ENCODE results near the gene CDC34. TPM values are rescaled to one million over a fixed set of nuclear protein-coding genes. Genes with fewer than 3 reads are reported as not detected.

The CDC34 gene
- total RNA-seq, 2 donors from 2014 or later, result 128 to 138 TPM

DNA sequence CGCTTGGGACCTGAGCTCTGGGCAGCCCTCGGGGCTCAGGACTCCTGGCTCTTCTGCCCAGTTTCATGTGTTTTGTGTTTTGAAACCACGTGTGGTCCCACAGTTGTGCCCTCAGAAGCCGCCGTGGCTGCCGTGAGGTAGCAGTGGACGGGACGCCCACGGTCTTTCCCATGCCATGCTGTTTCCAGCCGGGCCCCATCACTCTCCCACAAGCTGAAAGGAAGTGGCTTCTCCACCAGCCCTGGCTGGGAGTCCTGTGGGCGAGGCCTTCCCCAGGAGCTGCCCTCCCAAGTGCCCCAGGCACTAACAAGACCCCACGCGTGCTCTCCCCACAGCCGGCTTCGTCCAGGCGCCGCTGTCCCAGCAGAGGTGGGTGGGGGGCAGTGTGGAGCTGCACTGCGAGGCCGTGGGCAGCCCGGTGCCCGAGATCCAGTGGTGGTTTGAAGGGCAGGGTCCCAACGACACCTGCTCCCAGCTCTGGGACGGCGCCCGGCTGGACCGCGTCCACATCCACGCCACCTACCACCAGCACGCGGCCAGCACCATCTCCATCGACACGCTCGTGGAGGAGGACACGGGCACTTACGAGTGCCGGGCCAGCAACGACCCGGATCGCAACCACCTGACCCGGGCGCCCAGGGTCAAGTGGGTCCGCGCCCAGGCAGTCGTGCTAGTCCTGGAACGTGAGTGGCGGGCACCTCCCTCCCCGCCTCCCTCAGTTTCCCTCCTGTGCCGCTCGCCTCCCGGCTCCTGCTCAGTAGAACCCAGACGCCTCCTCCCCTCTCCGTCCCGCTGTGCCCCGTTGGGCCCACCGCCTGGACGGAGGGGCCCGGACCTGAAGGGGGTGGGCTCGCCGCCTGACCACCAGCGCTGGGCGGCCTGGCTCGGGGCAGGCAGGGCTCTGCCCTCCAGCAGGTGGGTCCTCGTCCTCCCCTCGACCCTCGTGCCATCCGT, 46.2 kb downstream of the CDC34 start:
- TF ChIP-seq, protein P1, sequence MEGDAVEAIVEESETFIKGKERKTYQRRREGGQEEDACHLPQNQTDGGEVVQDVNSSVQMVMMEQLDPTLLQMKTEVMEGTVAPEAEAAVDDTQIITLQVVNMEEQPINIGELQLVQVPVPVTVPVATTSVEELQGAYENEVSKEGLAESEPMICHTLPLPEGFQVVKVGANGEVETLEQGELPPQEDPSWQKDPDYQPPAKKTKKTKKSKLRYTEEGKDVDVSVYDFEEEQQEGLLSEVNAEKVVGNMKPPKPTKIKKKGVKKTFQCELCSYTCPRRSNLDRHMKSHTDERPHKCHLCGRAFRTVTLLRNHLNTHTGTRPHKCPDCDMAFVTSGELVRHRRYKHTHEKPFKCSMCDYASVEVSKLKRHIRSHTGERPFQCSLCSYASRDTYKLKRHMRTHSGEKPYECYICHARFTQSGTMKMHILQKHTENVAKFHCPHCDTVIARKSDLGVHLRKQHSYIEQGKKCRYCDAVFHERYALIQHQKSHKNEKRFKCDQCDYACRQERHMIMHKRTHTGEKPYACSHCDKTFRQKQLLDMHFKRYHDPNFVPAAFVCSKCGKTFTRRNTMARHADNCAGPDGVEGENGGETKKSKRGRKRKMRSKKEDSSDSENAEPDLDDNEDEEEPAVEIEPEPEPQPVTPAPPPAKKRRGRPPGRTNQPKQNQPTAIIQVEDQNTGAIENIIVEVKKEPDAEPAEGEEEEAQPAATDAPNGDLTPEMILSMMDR (conservative IDR thresholded peaks at IDR 0.05), result peak; percentile 40
- no peak overlapping the region for H3K4me3 Mint-ChIP-seq
- H3K27ac Mint-ChIP-seq, result peak overlapping the region; percentile 44

DNA sequence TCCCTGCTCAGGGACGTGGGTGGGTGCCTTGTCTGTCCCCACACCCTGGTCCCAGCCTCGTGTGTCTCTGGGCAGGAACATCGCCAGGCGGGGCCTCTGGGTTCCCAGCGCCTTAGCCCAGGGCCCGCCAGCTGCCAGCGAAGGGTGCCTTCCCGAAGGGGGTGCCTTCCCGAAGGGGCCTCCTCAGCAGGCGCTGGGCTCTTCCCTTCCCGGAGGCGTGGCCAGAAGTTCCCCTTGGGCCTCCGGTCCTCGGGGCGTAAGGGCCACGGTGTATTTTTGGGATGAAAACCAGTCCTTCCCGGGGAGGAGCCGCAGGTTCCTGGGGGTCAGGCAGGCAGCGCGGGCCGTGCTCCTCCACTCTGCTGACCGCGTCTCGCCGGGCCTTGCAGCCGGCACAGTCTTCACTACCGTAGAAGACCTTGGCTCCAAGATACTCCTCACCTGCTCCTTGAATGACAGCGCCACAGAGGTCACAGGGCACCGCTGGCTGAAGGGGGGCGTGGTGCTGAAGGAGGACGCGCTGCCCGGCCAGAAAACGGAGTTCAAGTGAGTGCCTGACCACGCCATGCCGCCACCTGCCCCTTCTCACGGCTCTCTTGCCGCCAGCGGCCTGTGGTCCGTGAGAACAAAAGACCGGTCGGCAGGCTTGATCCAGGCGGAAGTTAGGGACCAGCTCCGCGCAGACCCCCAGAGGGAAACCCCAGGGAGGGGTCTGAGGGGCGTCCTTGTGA, 47.7 kb downstream of the CDC34 start:
- 96 to 97% methylated on average over 40 to 46 of the region's 46 CpGs for WGBS, 2 experiments (ENCODE audit: insufficient coverage in 1 of 2, insufficient read length in 1 of 2)
- Histone ChIP-seq H3K4me1 (ENCODE audit: control insufficient read depth, insufficient read depth, low read length) (peaks cover 3% of the 10 kb centered on the region), H3K9ac (ENCODE audit: extremely low read depth, low read length, poor library complexity, severe bottlenecking) (no peak overlapping the region), H3K27ac (ENCODE audit: low read depth, low read length) (peak overlapping the region; percentile 11), H3K4me3 (ENCODE audit: low read length) (no peak overlapping the region), H3K36me3 (ENCODE audit: control insufficient read depth, insufficient read depth, low read length) (peaks cover 52% of the 10 kb centered on the region), H3K27me3 (ENCODE audit: control insufficient read depth, insufficient read depth, low read length, poor library complexity, severe bottlenecking) (no peaks in the 10 kb centered on the region), H3K9me3 (ENCODE audit: control insufficient read depth, low read length) (no peaks in the 10 kb centered on the region)
- Mint-ChIP-seq H3K36me3 (ENCODE audit: low read depth) (peaks cover 19% of the 10 kb centered on the region), H3K4me3 (no peak overlapping the region), H3K27ac (no peak overlapping the region), H3K27me3 (ENCODE audit: insufficient read depth) (no peaks in the 10 kb centered on the region), H3K4me1 (peaks cover 11% of the 10 kb centered on the region), H3K9me3 (no peaks in the 10 kb centered on the region)
- DNase-seq, result peak; percentile 41
- TF ChIP-seq, protein P1 (conservative IDR thresholded peaks at IDR 0.05), result no peak

More for the DNA sequence above, 46.2 kb downstream of the CDC34 start:
- Mint-ChIP-seq H3K9me3 (no peaks in the 10 kb centered on the region), H3K4me1 (peaks cover 13% of the 10 kb centered on the region), H3K27me3 (ENCODE audit: insufficient read depth) (no peaks in the 10 kb centered on the region), H3K36me3 (ENCODE audit: low read depth) (peaks cover 16% of the 10 kb centered on the region)
- peaks cover 3% of the 10 kb centered on the region for H3K4me1 ChIP-seq (ENCODE audit: control insufficient read depth, insufficient read depth, low read length)
- no peaks in the 10 kb centered on the region for H3K9me3 ChIP-seq (ENCODE audit: control insufficient read depth, low read length)
- no peak overlapping the region for H3K27ac ChIP-seq (ENCODE audit: low read depth, low read length)
- H3K9ac ChIP-seq (ENCODE audit: extremely low read depth, low read length, poor library complexity, severe bottlenecking), result no peak overlapping the region
- 95 to 97% methylated on average over 46 to 66 of the region's 66 CpGs for whole genome bisulfite sequencing, 2 experiments (ENCODE audit: insufficient coverage in 1 of 2, insufficient read length in 1 of 2)
- H3K4me3 ChIP-seq (ENCODE audit: low read length), result no peak overlapping the region
- peaks cover 43% of the 10 kb centered on the region for H3K36me3 ChIP-seq (ENCODE audit: control insufficient read depth, insufficient read depth, low read length)
- DNase-seq, result peak; percentile 57
- no peaks in the 10 kb centered on the region for H3K27me3 ChIP-seq (ENCODE audit: control insufficient read depth, insufficient read depth, low read length, poor library complexity, severe bottlenecking)

DNA sequence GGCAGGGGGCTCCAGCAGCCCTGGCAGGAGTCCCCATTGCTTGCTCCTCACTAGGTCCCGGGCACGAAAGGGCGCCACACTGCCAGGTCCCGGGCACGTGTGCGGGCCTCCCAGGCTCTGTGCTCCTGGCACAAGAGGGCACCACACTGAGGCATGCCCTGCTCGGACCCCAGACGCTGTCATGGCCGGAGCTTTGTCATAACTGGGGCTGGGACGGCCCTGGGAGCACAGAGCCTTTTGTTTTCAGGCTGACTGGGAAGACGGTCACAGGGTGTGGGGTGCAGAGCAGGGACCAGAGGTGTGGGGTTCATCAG, 48.2 kb downstream of the CDC34 start:
- Histone ChIP-seq H3K27me3 (ENCODE audit: control insufficient read depth, insufficient read depth, low read length, poor library complexity, severe bottlenecking) (no peaks in the 10 kb centered on the region), H3K4me3 (ENCODE audit: low read length) (no peak overlapping the region), H3K9ac (ENCODE audit: extremely low read depth, low read length, poor library complexity, severe bottlenecking) (no peak overlapping the region), H3K27ac (ENCODE audit: low read depth, low read length) (no peak overlapping the region), H3K4me1 (ENCODE audit: control insufficient read depth, insufficient read depth, low read length) (peaks cover 1% of the 10 kb centered on the region), H3K9me3 (ENCODE audit: control insufficient read depth, low read length) (no peaks in the 10 kb centered on the region), H3K36me3 (ENCODE audit: control insufficient read depth, insufficient read depth, low read length) (peaks cover 52% of the 10 kb centered on the region)
- no peaks in the 10 kb centered on the region for H3K9me3 Mint-ChIP-seq
- DNase-seq, result no peak
- peaks cover 15% of the 10 kb centered on the region for H3K36me3 Mint-ChIP-seq (ENCODE audit: low read depth)
- H3K27ac Mint-ChIP-seq, result no peak overlapping the region
- 96 to 98% methylated on average over 7 to 11 of the region's 11 CpGs for WGBS, 2 experiments (ENCODE audit: insufficient coverage in 1 of 2, insufficient read length in 1 of 2)
- TF ChIP-seq, protein P1 (conservative IDR thresholded peaks at IDR 0.05), result no peak
- no peaks in the 10 kb centered on the region for H3K27me3 Mint-ChIP-seq (ENCODE audit: insufficient read depth)
- H3K4me3 Mint-ChIP-seq, result no peak overlapping the region
- peaks cover 7% of the 10 kb centered on the region for H3K4me1 Mint-ChIP-seq
